GM19328 (cell line): ENCODE measurements around the gene NTM.

Experiments
- ATAC-seq: cut with Tn5 transposase; IDR thresholded peaks from one replicate; pipeline ENCODE4 v1.9.1; 2021; ENCODE audit warnings: mild to moderate bottlenecking, moderate library complexity; ENCODE audit not compliant: unreplicated experiment

NTM gene

DNA sequence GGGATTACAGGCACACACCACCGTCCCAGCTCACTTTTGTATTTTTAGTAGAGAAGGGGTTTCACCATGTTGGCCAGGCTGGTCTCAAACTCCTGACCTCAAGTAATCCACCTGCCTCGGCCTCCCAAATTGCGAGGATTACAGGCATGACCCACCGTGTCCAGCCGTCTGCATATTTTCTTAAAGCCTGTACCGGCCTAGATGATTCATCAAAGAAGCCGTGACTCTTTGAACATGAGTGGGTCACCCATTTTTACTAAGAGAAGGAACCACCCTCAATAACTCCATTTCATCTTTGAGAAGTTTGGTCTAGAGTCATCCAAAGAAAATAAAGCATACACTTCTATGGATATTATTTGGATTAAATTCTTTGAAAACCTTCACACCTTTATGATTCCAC lies 388.3 kb downstream of the NTM start:
- ATAC-seq = no peak

DNA sequence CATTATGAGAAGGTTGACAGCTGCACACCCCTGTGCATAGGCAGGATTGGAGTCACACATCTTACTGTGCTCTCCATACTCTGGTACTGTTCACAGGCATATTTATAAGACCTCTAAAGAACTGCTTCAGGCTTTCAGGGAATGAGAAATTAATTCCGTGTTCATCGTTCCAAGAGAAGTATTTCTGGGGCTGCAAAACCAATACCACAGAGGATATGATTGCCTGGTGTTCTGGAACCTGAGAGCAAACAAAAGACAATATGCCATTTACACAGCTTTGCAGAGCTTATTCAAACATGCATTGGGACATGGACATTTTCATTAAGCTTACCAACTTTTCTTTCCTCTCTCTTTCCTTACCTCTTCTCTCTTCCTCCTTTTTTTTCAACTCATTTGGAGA lies 388.7 kb downstream of the NTM start:
- no peak for ATAC-seq

- ATAC-seq = no peak
Observed at GRCh38 chr11:131760091-131761061, 390.0 kb downstream of the NTM start.

DNA sequence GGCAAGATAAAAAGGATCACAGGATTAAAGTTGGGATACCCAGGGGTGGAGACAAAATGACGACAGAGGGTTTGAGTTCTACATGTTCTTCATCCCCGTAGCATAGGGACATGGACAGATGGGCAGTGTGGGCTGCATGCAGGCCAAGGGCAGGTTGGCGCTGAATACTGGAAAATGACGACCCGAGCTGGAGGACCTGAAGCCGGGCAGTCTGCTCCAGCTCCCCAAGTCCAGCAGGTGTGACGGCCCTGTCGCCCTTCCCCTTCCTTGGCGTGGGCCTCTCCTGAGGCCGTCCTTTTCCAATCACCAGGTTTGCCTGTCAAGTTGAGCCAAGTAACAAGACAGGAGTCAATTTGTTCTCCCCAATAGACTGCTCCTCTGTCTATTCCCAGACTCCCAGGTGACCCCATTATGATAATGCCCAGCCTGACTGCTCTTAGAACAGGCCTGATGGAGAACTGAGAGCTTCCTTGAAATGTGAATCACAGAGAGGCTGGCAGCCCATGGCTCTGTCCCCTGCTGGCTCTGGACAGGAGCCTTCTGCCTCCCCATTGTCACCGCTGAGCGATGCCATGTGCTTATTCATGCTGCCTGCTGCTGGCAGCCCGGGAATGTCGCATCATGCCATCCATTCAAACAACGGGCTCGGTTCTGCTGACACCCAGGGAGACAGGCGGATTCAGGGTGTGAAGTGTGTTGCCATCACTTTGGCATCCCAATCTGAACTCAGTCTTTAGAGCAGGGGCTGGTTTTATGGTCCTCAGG lies 392.1 kb downstream of the NTM start:
- ATAC-seq = no peak

- no peak for ATAC-seq
Observed at GRCh38 chr11:131763193-131763890, 392.9 kb downstream of the NTM start.

GRCh38 chr11:131764126-131764525 lies 393.7 kb downstream of the NTM start:
- ATAC-seq = no peak

- no peak for ATAC-seq
Observed at GRCh38 chr11:131764649-131765048, 394.2 kb downstream of the NTM start.

GRCh38 chr11:131766637-131767036 lies 396.2 kb downstream of the NTM start:
- ATAC-seq = no peak

- no peak for ATAC-seq
Observed at GRCh38 chr11:131767421-131767820, 397.0 kb downstream of the NTM start.

DNA sequence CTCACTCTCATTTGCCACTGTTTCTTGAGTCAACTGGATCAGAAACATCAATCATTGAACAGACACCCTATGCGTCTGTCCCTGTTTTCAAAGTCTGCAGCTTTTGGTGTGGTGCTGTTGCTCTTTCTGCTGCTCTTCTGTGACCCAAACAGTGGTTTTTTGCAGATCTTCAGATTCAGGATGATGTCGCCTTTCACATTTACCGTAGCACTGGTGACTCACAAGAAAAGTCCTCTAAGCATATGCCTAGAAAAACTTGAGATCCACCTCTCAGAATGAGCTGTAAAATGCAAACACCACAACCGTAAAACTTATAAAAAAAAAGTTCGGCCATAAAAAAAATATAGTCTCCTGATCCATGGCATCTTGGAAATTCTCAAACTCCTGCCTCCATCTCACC lies 400.4 kb downstream of the NTM start:
- ATAC-seq = no peak

- no peak for ATAC-seq
Observed at GRCh38 chr11:131771471-131771870, 401.1 kb downstream of the NTM start.

DNA sequence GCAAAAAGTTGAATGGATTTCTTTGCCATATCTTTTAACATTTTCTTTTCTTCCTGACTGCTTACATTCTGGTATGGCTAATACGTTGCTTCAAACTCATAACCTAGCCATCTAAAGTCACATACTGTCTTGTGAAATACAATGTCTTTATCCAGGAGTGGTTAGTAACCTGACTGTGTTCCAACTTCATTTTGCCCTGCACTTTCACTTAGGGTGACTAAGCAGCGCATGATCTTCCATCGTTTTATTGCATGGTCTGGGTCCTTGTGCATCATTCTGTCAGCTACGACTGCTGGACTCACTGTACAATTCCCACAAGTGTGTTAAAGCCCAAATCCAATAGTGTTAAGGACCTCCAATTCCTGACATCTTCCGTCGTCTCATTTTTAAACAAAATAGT lies 403.2 kb downstream of the NTM start:
- no peak for ATAC-seq

- ATAC-seq = no peak
Observed at GRCh38 chr11:131776211-131776610, 405.8 kb downstream of the NTM start.

DNA sequence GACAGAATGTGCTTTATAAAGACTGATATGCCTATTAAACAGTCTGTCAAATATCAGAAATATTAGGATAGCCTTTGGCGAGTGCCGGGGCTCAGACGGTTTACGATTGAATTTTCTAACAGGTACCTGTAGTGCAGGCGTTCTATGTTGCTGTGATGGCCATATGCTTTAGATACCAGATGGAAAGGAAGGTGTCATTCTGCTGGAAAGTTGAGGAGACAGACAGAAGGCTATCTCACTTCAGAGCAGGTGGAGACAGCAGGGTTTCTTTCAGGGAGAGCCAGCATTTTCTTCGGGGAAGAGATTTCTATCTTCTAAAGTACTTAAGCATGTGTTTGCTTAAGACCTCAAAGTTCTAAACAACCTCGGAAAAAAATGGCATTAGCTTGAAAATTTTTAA lies 415.4 kb downstream of the NTM start:
- no peak for ATAC-seq

- no peak for ATAC-seq
Observed at GRCh38 chr11:131787119-131787518, 416.7 kb downstream of the NTM start.

DNA sequence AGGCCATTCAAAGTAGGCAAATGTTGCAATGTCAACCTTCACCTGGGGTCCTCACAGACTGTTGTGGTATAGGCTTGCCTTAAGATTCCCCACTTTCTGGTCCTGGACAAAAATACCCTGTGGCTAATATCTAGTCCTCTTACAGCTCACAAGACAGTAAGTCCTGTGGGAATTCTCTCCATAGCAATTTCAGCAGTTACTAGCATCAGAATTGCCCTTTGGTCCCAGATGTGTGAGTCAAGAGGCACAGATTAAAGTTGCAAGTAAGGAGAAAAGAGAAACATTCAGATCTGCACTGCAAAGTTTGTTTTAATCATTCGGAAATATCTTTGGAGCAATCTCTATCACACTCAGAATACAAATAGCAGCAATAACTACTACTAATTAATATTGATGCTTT lies 420.2 kb downstream of the NTM start:
- ATAC-seq = no peak

DNA sequence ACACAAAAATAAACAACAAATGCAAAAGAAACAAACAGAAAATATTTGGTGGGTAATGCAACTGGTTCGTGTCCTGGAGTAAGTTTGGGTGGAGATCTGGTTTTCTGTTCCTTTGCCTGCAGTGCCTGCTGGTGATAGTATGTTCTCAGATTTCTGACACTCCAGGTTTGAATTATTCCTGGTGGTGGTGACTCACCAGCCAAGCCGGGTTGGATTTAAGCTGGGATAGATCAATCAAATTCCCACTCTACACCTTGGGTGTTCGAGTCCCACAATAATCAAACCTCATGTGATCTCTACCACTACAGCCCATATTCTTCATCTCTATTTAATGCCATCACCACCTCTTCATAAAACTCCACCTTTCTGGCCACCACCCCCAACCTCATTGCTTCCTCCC lies 421.8 kb downstream of the NTM start:
- no peak for ATAC-seq

- ATAC-seq = no peak
Observed at GRCh38 chr11:131796089-131796488, 425.7 kb downstream of the NTM start.

DNA sequence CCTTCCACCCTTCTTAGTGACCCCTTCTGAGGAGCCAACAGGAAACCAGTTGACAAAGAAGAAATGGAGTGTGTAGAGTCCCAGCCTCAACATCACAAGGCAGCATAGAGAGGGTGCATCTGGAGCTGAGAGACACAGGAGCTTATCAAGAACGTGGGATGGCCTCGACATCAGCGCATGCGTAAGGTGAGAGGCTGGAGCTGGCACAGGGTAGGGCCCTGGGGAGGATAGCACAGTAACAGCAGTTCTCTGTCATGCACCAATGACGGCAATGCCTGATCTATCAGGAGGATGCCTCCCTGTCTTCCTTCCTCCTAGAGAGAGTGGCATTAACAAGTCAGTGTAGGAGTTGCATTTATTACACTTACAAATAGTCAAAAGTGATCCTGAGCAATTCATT lies 426.1 kb downstream of the NTM start:
- ATAC-seq = no peak

GRCh38 chr11:131800452-131800851 lies 430.0 kb downstream of the NTM start:
- no peak for ATAC-seq

- ATAC-seq = no peak
Observed at GRCh38 chr11:131802440-131803115, 432.2 kb downstream of the NTM start.
